GM03348 (cell line): ENCODE measurements around the gene USP47.

ENCODE experiments used
- DNase-seq: peaks from one replicate; pipeline ENCODE4 v3.0.0; 2012; ENCODE audit warnings: low spot score

USP47 gene

GRCh38 chr11:12003336-12003735 is 161.6 kb downstream of the USP47 start:
- DNase-seq = no peak

GRCh38 chr11:12003815-12004214 is 162.0 kb downstream of the USP47 start:
- no peak for DNase-seq

- no peak for DNase-seq
These were observed 163.3 kb downstream of the USP47 start for GRCh38 chr11:12005061-12005460.

GRCh38 chr11:12005476-12005875 is 163.7 kb downstream of the USP47 start:
- DNase-seq = peak; percentile 55

GRCh38 chr11:12006552-12007229 is 164.9 kb downstream of the USP47 start:
- DNase-seq = no peak

- no peak for DNase-seq
These were observed 165.4 kb downstream of the USP47 start for GRCh38 chr11:12007230-12007593.

- DNase-seq = peak; percentile 71
These were observed 166.3 kb downstream of the USP47 start, which contains the start of gene DKK3 for GRCh38 chr11:12007769-12008737. Gene DKK3, minus strand, starts transcription at chr11:12008626. Its CDS starts 44 bp downstream, at chr11:12008582.
